ENCODE measurements around the gene TSPAN10. TPM values are rescaled to one million over a fixed set of nuclear protein-coding genes. Genes with fewer than 3 reads are reported as not detected.

Gene TSPAN10
- total RNA-seq, 1 donor from 2014 or later, result 4.0 TPM

DNA sequence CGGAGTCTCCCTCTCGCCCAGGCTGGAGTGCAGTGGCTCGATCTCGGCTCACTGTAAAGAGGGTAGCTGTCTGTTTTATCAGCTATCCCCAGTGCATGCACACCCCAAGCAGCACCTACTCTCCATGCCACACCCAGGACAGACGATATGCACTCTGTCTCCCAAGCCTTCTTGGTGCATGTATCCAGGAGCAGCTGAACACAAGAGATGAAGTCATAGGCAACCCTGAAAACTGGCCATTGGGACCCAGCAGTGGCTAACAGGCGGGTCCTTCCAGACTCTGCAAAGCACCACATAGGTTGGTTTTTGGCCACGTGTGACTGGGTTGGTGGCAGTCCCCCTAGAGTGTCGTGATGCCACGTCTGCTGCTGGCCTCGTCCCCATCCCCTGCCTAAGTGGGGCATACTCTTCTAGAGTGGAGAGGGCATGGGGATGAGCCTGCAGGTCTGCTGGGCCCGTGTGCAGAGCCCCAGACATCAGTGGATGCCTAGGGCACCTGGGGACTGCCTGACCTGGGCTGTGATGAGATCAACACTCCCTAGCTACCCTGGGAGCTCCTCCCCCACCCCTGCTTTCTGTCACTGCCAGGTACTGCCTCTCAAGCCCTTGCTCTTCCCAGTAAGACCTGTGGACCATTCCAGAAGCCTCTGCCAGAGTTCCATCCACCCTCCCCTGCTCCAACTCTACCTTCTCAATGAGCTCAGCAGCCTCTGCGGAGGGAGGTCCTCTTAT is 10.0 kb downstream of the TSPAN10 start:
- H3K27ac Mint-ChIP-seq, result no peak overlapping the region
- no peak for DNase-seq (ENCODE audit: low spot score, unreplicated experiment)
- H3K36me3 Mint-ChIP-seq (ENCODE audit: insufficient read depth), result no peaks in the 10 kb centered on the region
- no peaks in the 10 kb centered on the region for H3K9me3 Mint-ChIP-seq (ENCODE audit: low read depth)
- no peak for TF ChIP-seq CTCF (IDR thresholded peaks at IDR 0.05; ENCODE audit: unreplicated experiment)
- no peak overlapping the region for H3K4me3 Mint-ChIP-seq (ENCODE audit: low read depth)
- H3K4me1 Mint-ChIP-seq (ENCODE audit: low read depth), result peaks cover 1% of the 10 kb centered on the region
- peaks cover 10% of the 10 kb centered on the region for H3K27me3 Mint-ChIP-seq

- Mint-ChIP-seq H3K4me3 (ENCODE audit: low read depth) (no peak overlapping the region), H3K27me3 (peaks cover 10% of the 10 kb centered on the region), H3K4me1 (ENCODE audit: low read depth) (peaks cover 1% of the 10 kb centered on the region), H3K36me3 (ENCODE audit: insufficient read depth) (no peaks in the 10 kb centered on the region), H3K27ac (no peak overlapping the region), H3K9me3 (ENCODE audit: low read depth) (no peaks in the 10 kb centered on the region)
- TF ChIP-seq CTCF (IDR thresholded peaks at IDR 0.05; ENCODE audit: unreplicated experiment), result no peak
- no peak for DNase-seq (ENCODE audit: low spot score, unreplicated experiment)
Measured at GRCh38 chr17:81647640-81648012, 10.6 kb downstream of the TSPAN10 start.

DNA sequence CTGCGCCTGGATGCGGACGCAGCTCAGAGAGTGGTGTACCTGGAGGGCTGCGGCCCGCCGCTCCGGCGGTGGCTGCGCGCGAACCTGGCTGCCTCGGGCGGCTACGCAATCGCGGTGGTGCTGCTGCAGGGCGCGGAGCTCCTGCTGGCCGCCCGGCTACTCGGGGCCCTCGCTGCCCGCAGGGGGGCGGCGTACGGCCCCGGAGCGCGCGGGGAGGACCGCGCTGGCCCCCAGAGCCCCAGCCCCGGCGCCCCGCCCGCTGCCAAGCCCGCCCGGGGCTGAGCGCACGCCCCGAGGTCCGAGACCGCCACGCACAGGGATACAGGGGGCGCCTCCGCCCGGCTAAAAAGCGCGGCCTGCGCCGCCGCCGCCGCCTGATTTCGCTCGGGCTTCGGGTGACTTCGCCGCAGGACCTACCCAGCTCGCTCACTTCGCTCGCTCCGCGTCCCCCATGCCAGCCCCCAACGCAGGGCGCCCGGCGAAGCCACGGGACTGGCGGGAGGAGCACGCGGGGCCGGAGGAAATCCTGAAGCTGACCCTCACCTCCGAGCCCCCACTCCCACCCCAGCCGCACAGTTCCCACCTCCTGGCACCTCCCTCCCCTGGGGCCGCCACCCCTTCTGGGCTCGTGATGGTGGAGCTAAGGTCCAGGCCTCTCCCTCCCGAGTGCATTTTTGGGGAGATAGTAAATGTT is 11.2 kb downstream of the TSPAN10 start:
- Mint-ChIP-seq H3K36me3 (ENCODE audit: insufficient read depth) (no peaks in the 10 kb centered on the region), H3K4me1 (ENCODE audit: low read depth) (peaks cover 1% of the 10 kb centered on the region), H3K27ac (no peak overlapping the region), H3K9me3 (ENCODE audit: low read depth) (no peaks in the 10 kb centered on the region), H3K27me3 (peaks cover 10% of the 10 kb centered on the region), H3K4me3 (ENCODE audit: low read depth) (no peak overlapping the region)
- TF ChIP-seq CTCF (IDR thresholded peaks at IDR 0.05; ENCODE audit: unreplicated experiment), result no peak
- DNase-seq (ENCODE audit: low spot score, unreplicated experiment), result no peak

- no peak overlapping the region for H3K27ac Mint-ChIP-seq
- no peak overlapping the region for H3K4me3 Mint-ChIP-seq (ENCODE audit: low read depth)
- peaks cover 13% of the 10 kb centered on the region for H3K27me3 Mint-ChIP-seq
- H3K4me1 Mint-ChIP-seq (ENCODE audit: low read depth), result peaks cover 4% of the 10 kb centered on the region
- H3K36me3 Mint-ChIP-seq (ENCODE audit: insufficient read depth), result no peaks in the 10 kb centered on the region
- H3K9me3 Mint-ChIP-seq (ENCODE audit: low read depth), result no peaks in the 10 kb centered on the region
- no peak for DNase-seq (ENCODE audit: low spot score, unreplicated experiment)
- no peak for TF ChIP-seq CTCF (IDR thresholded peaks at IDR 0.05; ENCODE audit: unreplicated experiment)
Measured at GRCh38 chr17:81648707-81649085, 11.7 kb downstream of the TSPAN10 start.

DNA sequence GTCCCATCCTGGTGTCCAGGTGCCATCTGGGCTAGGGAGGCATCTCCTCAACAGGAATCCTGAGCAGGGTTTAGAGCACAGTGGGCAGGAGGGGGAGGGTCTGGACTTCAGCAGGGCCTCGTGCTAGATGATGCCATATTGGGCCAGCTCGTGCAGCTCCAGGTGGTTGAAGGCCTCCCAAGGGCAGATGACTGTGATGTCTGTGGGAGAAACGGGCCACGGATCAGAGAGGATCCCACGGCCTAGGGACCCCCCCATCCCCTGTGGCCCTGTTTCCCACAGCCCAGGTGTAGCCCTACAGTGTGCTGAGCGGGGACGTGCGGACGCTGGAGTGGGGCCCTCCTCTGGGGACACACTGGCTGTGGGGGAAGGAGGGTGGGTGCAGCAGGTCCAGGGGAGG is 14.0 kb downstream of the TSPAN10 start:
- Mint-ChIP-seq H3K9me3 (ENCODE audit: low read depth) (no peaks in the 10 kb centered on the region), H3K27ac (no peak overlapping the region), H3K36me3 (ENCODE audit: insufficient read depth) (no peaks in the 10 kb centered on the region), H3K4me3 (ENCODE audit: low read depth) (no peak overlapping the region), H3K27me3 (peaks cover 13% of the 10 kb centered on the region), H3K4me1 (ENCODE audit: low read depth) (peaks cover 4% of the 10 kb centered on the region)
- TF ChIP-seq CTCF (IDR thresholded peaks at IDR 0.05; ENCODE audit: unreplicated experiment), result no peak
- no peak for DNase-seq (ENCODE audit: low spot score, unreplicated experiment)
